Activated naive CD8-positive, alpha-beta T cell treated with anti-CD3 and anti-CD28 coated beads for 36 hours (primary cell): ENCODE data around the gene C2. TPM values are rescaled to one million over a fixed set of nuclear protein-coding genes. Genes with fewer than 3 reads are reported as not detected.
"Not testable (repeated sequence)": the region's sequence is repeated elsewhere in the genome, so short reads cannot be mapped to it uniquely, and the experiment has no call there.

Experiments used
- DNase-seq: peaks from one replicate; pipeline ENCODE4 v3.0.0; 2021
- H3K27ac Mint-ChIP-seq: one replicate; pipeline ENCODE4 v1.8.0; 2022; ENCODE audit warnings: mild to moderate bottlenecking, moderate library complexity, mixed read lengths
- H3K27me3 Mint-ChIP-seq: one replicate; pipeline ENCODE4 v1.8.0; 2022; ENCODE audit warnings: mild to moderate bottlenecking, mixed read lengths
- H3K36me3 Mint-ChIP-seq: one replicate; pipeline ENCODE4 v1.8.0; 2021; ENCODE audit warnings: mild to moderate bottlenecking, mixed read lengths
- H3K4me1 Mint-ChIP-seq: one replicate; pipeline ENCODE4 v1.8.0; 2021; ENCODE audit warnings: mixed read lengths
- H3K4me3 Mint-ChIP-seq: one replicate; pipeline ENCODE4 v1.8.0; 2022; ENCODE audit warnings: mild to moderate bottlenecking, moderate library complexity, mixed read lengths
- H3K9me3 Mint-ChIP-seq: one replicate; pipeline ENCODE4 v1.8.0; 2022; ENCODE audit warnings: mixed read lengths
- total RNA-seq, 2 experiments: library from RNA; stranded (reverse); gene quantifications; one replicate each; pipeline ENCODE4 v1.2.3, GENCODE V29; 2021

C2 gene
- total RNA-seq, 2 experiments from 2014 or later: 0.42 to 1.6 TPM

DNA sequence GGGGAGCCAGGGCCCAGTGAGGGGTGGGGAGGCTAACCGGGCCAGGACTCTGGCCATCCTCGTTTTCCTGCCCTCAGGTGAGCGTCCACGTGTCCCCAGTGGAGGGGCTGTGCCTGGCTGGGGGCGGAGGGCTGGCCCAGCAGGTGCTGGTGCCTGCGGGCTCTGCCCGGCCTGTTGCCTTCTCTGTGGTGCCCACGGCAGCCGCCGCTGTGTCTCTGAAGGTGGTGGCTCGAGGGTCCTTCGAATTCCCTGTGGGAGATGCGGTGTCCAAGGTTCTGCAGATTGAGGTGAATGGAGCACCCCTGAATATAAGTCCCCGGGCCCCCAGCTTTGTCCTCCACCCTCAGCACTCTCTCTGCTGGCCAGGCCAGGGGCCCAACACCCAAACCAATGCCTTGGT lies 66.9 kb downstream of the C2 start:
- not testable (repeated sequence) for H3K27me3 Mint-ChIP-seq, H3K4me1 Mint-ChIP-seq, H3K9me3 Mint-ChIP-seq, H3K4me3 Mint-ChIP-seq, H3K27ac Mint-ChIP-seq, H3K36me3 Mint-ChIP-seq, DNase-seq

Other genes starting within 250 kb of the C2 start
- 1 to 10 TPM; 2.3 to 2.4 TPM for gene LY6G5C, start 246.7 kb upstream of the C2 start, total RNA-seq
- 10 to 100 TPM; 33.3 to 35.8 TPM for gene ABHD16A, start 224.4 kb upstream of the C2 start, total RNA-seq
- gene LY6G6F, start 220.9 kb upstream of the C2 start, total RNA-seq: not detected
- not detected for gene LY6G6D, start 212.4 kb upstream of the C2 start, total RNA-seq
- gene LY6G6C, start 206.0 kb upstream of the C2 start, total RNA-seq: not detected
- under 1 TPM; 0.16 to 0.56 TPM for gene MPIG6B, start 204.3 kb upstream of the C2 start, total RNA-seq
- 1 to 10 TPM; 3.5 to 3.8 TPM for gene DDAH2, start 198.4 kb upstream of the C2 start, total RNA-seq
- gene CLIC1, start 191.2 kb upstream of the C2 start, total RNA-seq: 100 to 1,000 TPM; 328 to 329 TPM
- gene MSH5, start 187.7 kb upstream of the C2 start, total RNA-seq: 10 to 100 TPM; 48.1 to 53.4 TPM
- gene SAPCD1, start 165.1 kb upstream of the C2 start, total RNA-seq: 1 to 10 TPM; 7.6 to 9.5 TPM
- gene VWA7, start 150.4 kb upstream of the C2 start, total RNA-seq: 1 to 10 TPM; 1.6 to 1.7 TPM
- 100 to 1,000 TPM; 176 to 181 TPM for gene VARS1, start 132.0 kb upstream of the C2 start, total RNA-seq
- 100 to 1,000 TPM; 145 TPM for gene LSM2, start 120.8 kb upstream of the C2 start, total RNA-seq
- 1 to 10 TPM; 1.2 to 1.5 TPM for gene HSPA1L, start 112.4 kb upstream of the C2 start, total RNA-seq
- gene HSPA1A, start 112.2 kb upstream of the C2 start, total RNA-seq: 10 to 100 TPM; 24.3 to 24.8 TPM
- gene HSPA1B, start 100.0 kb upstream of the C2 start, total RNA-seq: 10 to 100 TPM; 21.6 to 24.3 TPM
- 10 to 100 TPM; 12.4 to 12.9 TPM for gene NEU1, start 64.9 kb upstream of the C2 start, total RNA-seq
- under 1 TPM in 1 of 2 experiments, not detected in 1; 0.30 TPM for gene SLC44A4, start 48.7 kb upstream of the C2 start, total RNA-seq
- 10 to 100 TPM; 63.4 to 64.0 TPM for gene EHMT2, start 30.0 kb upstream of the C2 start, total RNA-seq
- 1 to 10 TPM; 3.1 to 3.2 TPM for gene ZBTB12, start 25.6 kb upstream of the C2 start, total RNA-seq
- under 1 TPM; 0.52 to 0.82 TPM for gene CFB, start 18.4 kb downstream of the C2 start, total RNA-seq
- gene NELFE, start 31.3 kb downstream of the C2 start, total RNA-seq: 10 to 100 TPM; 73.8 to 75.5 TPM
- gene SKIC2, start 31.5 kb downstream of the C2 start, total RNA-seq: 10 to 100 TPM; 84.6 to 90.9 TPM
- gene DXO, start 44.4 kb downstream of the C2 start, total RNA-seq: 10 to 100 TPM; 15.6 to 16.3 TPM
- gene C4A, start 54.3 kb downstream of the C2 start, total RNA-seq: 1 to 10 TPM; 2.2 to 3.2 TPM
- 1 to 10 TPM; 3.0 to 4.0 TPM for gene C4B, start 87.1 kb downstream of the C2 start, total RNA-seq
- under 1 TPM in 1 of 2 experiments, not detected in 1; 0.12 TPM for gene CYP21A2, start 110.7 kb downstream of the C2 start, total RNA-seq
- gene TNXB, start 181.6 kb downstream of the C2 start, total RNA-seq: 1 to 10 TPM in 1 of 2 experiments, under 1 TPM in 1; 0.43 to 1.2 TPM
- 10 to 100 TPM; 50.4 to 53.5 TPM for gene ATF6B, start 200.5 kb downstream of the C2 start, total RNA-seq
- gene FKBPL, start 202.6 kb downstream of the C2 start, total RNA-seq: 1 to 10 TPM; 5.8 to 6.8 TPM
- gene PRRT1, start 224.2 kb downstream of the C2 start, total RNA-seq: 1 to 10 TPM; 1.4 to 1.5 TPM
- gene PPT2, start 226.4 kb downstream of the C2 start, total RNA-seq: 10 to 100 TPM; 19.5 to 24.4 TPM
- gene EGFL8, start 236.9 kb downstream of the C2 start, total RNA-seq: 10 to 100 TPM; 12.8 to 14.0 TPM
- gene AGPAT1, start 248.4 kb downstream of the C2 start, total RNA-seq: 10 to 100 TPM; 30.8 to 33.6 TPM